ENCODE measurements around the gene ZNF473.

ZNF473 gene

DNA sequence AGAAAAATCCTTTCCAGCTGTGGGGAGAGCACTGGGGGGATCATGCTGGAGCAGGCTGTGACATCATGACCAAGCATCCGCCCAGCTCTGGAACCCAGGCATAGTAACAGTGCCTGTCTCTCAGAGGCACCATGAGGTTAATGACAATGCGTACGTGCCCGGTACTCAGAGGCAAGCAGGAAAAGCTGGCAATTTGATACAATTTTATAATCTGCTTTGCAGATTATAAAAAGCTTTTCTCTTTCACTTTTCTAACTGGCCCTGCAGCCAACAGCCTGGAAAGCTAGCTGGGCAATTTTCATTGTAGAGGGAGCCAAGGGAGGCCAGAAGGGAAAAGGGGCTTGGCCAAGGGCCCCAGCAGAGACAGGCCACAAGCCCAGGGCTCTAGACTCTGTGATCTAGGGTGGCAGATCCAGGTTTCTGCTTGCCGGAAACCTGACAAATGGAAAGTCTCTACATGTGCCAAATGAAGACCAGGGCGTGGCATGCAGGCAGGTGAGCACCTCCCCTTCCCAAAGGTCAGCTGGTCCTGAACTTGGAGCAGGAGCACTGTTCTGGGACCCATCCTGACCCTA lies 23.3 kb upstream of the ZNF473 start:
- no peak for DNase-seq (ENCODE audit: extremely low spot score)
- POLR2A ChIA-PET = no interaction called here
- TF ChIP-seq, protein P1, sequence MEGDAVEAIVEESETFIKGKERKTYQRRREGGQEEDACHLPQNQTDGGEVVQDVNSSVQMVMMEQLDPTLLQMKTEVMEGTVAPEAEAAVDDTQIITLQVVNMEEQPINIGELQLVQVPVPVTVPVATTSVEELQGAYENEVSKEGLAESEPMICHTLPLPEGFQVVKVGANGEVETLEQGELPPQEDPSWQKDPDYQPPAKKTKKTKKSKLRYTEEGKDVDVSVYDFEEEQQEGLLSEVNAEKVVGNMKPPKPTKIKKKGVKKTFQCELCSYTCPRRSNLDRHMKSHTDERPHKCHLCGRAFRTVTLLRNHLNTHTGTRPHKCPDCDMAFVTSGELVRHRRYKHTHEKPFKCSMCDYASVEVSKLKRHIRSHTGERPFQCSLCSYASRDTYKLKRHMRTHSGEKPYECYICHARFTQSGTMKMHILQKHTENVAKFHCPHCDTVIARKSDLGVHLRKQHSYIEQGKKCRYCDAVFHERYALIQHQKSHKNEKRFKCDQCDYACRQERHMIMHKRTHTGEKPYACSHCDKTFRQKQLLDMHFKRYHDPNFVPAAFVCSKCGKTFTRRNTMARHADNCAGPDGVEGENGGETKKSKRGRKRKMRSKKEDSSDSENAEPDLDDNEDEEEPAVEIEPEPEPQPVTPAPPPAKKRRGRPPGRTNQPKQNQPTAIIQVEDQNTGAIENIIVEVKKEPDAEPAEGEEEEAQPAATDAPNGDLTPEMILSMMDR (IDR thresholded peaks at IDR 0.05; ENCODE audit: control extremely low read depth, extremely low read depth, low read depth, missing control alignments) = no peak

DNA sequence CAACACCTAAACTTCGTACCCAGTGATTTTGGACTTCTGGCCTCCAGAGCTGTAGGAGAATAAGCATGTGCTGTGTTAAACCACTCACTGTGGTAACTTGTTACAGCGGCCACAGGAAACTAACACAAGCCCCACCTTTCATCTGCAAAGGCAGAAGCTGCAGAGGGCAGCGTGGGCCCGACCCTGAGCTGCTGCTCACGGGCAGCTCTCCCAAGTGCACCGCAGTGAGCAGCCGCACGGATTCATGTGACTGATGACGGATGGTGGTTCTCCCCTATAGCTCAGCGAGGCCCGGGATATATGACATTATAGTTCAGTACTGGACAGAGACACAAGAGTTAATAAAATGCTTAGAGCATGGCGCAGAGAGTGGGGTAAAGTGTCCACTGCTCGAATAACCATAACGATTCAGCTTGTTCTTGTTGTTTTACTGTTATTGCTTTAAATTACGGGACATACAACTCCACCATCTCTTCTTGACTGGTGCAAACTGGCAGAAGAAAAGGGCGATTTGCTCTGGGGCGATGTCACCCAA lies 22.5 kb upstream of the ZNF473 start:
- CTCF ChIA-PET = interaction anchor here (1.2 to 2.3 kb wide), 5 partner anchors 10 to 133 kb away, joined by 3 to 7 read pairs (median 6); no protein-coding TSS in a partner anchor
- no peak for DNase-seq (ENCODE audit: extremely low spot score)
- POLR2A ChIA-PET = no interaction called here
- TF ChIP-seq, protein P1 (IDR thresholded peaks at IDR 0.05; ENCODE audit: control extremely low read depth, extremely low read depth, low read depth, missing control alignments) = no peak

More for the DNA sequence above, 23.3 kb upstream of the ZNF473 start:
- CTCF ChIA-PET = interaction anchor here (1.1 to 1.2 kb wide), 3 partner anchors 9 to 48 kb away, joined by 3 to 4 read pairs (median 3); no protein-coding TSS in a partner anchor

DNA sequence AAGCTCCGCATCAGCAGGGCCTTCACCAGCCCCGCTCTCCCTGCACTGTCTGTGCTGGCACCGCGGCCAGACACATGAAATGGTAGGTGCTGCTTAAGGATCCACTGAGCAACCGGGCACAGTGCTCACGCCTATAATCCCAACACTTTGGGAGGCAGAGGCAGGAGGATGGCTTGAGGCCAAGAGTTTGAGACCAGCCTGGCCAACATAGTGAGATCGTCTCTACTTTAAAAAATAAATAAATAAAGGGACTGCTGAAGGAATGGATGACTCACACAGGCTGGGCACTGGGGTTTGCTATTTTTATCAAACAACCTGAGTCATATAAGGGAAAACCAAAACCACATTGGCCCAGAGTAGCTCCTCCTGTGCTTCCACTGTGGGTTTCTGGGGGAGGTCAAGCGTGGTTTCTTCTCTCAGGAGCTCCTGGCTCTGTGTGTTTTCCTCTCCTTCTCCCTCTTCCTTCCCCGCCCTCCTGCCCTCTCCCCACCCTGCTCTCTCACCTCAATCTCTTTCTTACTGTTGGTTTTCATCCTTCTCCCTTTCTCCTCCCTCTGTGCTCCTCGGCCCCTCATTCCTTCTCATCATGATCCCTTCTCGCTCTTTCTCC lies 21.9 kb upstream of the ZNF473 start:
- TF ChIP-seq, protein P1 (IDR thresholded peaks at IDR 0.05; ENCODE audit: control extremely low read depth, extremely low read depth, low read depth, missing control alignments) = no peak
- CTCF ChIA-PET = interaction anchor here (1.5 to 2.3 kb wide), 4 partner anchors 18 to 132 kb away, joined by 5 to 7 read pairs (median 6); no protein-coding TSS in a partner anchor
- POLR2A ChIA-PET = no interaction called here
- DNase-seq (ENCODE audit: extremely low spot score) = peak; percentile 74

DNA sequence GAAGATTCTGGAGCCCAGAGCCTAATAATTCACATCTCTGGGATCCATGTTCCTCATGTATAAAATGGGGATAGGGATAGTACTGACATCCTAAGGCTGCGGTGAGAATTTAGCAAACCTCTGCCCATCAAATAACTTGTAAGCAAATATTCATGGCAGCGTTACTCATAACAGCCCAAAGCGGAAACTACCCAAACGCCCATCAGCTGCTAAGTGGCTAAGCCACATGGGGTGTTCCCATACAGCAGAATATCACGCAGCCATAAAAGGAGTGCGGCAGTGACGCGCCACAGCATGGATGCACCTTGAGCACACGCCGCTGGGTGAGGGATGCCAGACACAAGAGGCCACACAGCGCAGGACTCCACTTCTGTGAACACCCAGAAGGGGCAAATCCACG lies 20.4 kb upstream of the ZNF473 start:
- ChIA-PET CTCF (interaction anchor here (0.8 to 2.3 kb wide), 2 partner anchors 131 to 435 kb away, joined by 3 to 6 read pairs; no protein-coding TSS in a partner anchor), POLR2A (no interaction called here)
- TF ChIP-seq, protein P1 (IDR thresholded peaks at IDR 0.05; ENCODE audit: control extremely low read depth, extremely low read depth, low read depth, missing control alignments) = no peak
- no peak for DNase-seq (ENCODE audit: extremely low spot score)

DNA sequence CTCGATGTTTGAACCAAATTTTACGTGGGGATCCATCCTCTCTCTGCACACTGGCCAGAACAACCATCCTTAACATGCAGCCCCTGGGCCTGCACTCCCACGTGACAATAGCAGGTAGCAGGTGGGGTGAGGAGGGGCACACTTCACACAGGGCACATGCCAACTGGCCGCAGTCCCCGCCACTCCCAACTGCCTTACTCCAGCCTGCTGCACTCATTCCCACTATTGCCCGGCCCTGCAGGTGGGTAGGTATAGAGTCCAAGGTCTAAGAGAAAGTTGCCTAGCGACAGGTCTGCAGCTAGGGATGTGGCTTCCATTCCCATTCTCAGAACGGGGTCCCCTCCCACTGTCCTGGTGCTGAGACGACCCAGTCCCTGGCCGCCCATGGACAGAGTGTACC lies 18.6 kb upstream of the ZNF473 start:
- DNase-seq (ENCODE audit: extremely low spot score) = no peak
- POLR2A ChIA-PET = no interaction called here
- CTCF ChIA-PET = no interaction called here
- TF ChIP-seq, protein P1 (IDR thresholded peaks at IDR 0.05; ENCODE audit: control extremely low read depth, extremely low read depth, low read depth, missing control alignments) = no peak

DNA sequence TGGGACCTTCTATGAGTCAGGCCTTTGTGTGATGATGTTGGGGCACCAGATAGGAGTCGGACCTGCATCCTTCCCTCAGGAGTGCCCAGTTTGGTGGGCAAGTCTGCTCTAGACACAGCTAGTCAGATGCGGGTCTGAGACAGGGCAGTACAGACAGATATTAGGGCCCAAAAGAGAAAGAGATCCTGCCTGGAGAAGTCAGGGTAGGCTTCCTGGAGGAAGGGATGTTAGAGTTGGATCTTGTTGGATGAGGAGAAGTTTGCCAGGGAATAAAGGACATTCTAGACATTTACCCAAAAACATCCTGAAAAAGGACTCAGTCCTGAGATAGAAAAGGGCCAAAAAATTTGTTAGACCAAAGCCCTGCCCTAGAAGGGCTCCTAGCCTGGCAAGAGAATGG lies 17.9 kb upstream of the ZNF473 start:
- POLR2A ChIA-PET = no interaction called here
- CTCF ChIA-PET = no interaction called here
- TF ChIP-seq, protein P1 (IDR thresholded peaks at IDR 0.05; ENCODE audit: control extremely low read depth, extremely low read depth, low read depth, missing control alignments) = no peak
- DNase-seq (ENCODE audit: extremely low spot score) = no peak

Data from GM10248 (cell line).